HEK293T (cell line): ENCODE results near the gene BMPER.

ENCODE experiments used
- ARNT ChIP-seq: fragments of 450-650 bp; IDR thresholded peaks from 2 replicates; pipeline ENCODE4 v1.6.1; 2017; ENCODE audit warnings: mild to moderate bottlenecking
- BHLHE40 ChIP-seq: fragments of 450-650 bp; IDR thresholded peaks from 2 replicates; pipeline ENCODE4 v1.6.1; 2016; ENCODE audit warnings: mild to moderate bottlenecking, moderate library complexity, borderline replicate concordance
- FOXA1 ChIP-seq: fragments of 450-650 bp; IDR thresholded peaks from 2 replicates; pipeline ENCODE4 v1.6.1; 2016; ENCODE audit warnings: mild to moderate bottlenecking
- SP1 ChIP-seq: fragments of 450-650 bp; IDR thresholded peaks from 2 replicates; pipeline ENCODE4 v1.6.1; 2017

DNA sequence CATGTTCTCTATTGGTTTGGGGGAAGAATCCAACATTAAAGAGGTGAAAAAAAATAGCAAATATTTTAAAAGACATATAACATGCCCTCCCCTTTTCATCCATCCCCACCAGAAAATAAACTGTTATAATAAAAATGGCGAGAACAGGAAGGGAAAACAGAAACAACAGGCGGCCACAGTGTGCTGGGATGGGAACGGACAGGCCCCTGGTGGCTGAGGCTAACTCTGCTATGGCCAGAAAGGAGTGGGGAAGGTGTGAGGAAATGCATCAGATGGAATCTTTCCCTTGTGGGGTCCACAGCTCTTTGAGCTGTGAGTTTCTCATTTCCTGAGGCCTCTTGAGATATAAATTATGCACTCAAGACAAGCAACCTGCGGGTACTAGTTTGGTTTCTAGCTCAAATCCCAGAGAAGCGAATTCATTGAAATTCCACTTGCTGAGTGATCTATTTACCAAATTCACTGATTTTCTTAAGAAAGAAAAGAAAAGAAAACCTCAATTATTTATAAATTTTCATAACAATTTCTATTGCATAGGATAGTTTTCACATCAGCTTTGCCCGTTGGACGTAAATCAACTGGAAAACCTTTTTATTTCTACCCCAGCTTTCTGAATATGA, 139.5 kb downstream of the BMPER start:
- TF ChIP-seq SP1 (no peak), BHLHE40 (no peak), FOXA1 (no peak), ARNT (no peak)
